PC-9 (cell line): ENCODE data around the gene MAMDC4. TPM values are rescaled to one million over a fixed set of nuclear protein-coding genes. Genes with fewer than 3 reads are reported as not detected.

ENCODE experiments used
- BruUV-seq: library from RNA; stranded (reverse); fragments of 400-500 nt; replicated peaks from 2 replicates; lab custom pipeline; 2021; lab: Mats Ljungman, UMichigan
- CTCF ChIA-PET: fragments of 300-600 bp; sonication (Branson Sonifier 250); formaldehyde crosslinking; loops from one replicate; lab custom pipeline; 2022; ENCODE audit warnings: antibody characterized with exemption; lab: Charles Lee
- POLR2A ChIA-PET: fragments of 300-600 bp; sonication (Branson Sonifier 250); formaldehyde crosslinking; loops from one replicate; lab custom pipeline; 2022; ENCODE audit warnings: antibody characterized with exemption; ENCODE audit not compliant: unreplicated experiment; lab: Charles Lee
- DNase-seq, 2 experiments: peaks; one replicate each; pipeline versions ENCODE4 v3.0.0 to v3.0.0-alpha.2; 2015 to 2022; ENCODE audit warnings: mixed read lengths in 1 of 2
- H2AFZ ChIP-seq: fragments of 200-600 bp; sonication (generic); 2 replicates; pipeline ENCODE4 v1.8.1; 2017; ENCODE audit warnings: antibody characterized with exemption
- H3F3A ChIP-seq: fragments of 200-600 bp; sonication (generic); 2 replicates; pipeline ENCODE4 v1.8.1; 2017; ENCODE audit warnings: antibody characterized with exemption, mild to moderate bottlenecking, low read depth; ENCODE audit not compliant: insufficient read depth
- H3K27ac ChIP-seq: fragments of 200-600 bp; sonication (generic); 2 replicates; pipeline ENCODE4 v1.6.1; 2016; ENCODE audit warnings: mixed run types
- H3K27me3 ChIP-seq: fragments of 200-600 bp; sonication (generic); 2 replicates; pipeline ENCODE4 v1.6.1; 2016; ENCODE audit warnings: low read depth, mixed run types; ENCODE audit not compliant: insufficient read depth
- H3K36me3 ChIP-seq: fragments of 200-600 bp; sonication (generic); 2 replicates; pipeline ENCODE4 v1.6.1; 2016; ENCODE audit warnings: low read depth, mixed run types
- H3K4me1 ChIP-seq: fragments of 200-600 bp; sonication (generic); replicated peaks from 2 replicates; pipeline ENCODE4 v1.6.1; 2016; ENCODE audit warnings: mixed run types; ENCODE audit not compliant: insufficient read depth
- H3K4me2 ChIP-seq: fragments of 200-600 bp; sonication (generic); 2 replicates; pipeline ENCODE4 v1.6.1; 2017; ENCODE audit warnings: mixed run types
- H3K4me3 ChIP-seq: fragments of 200-600 bp; sonication (generic); 2 replicates; pipeline ENCODE4 v1.6.1; 2016; ENCODE audit warnings: mixed run types
- H3K79me2 ChIP-seq: fragments of 200-600 bp; sonication (generic); 2 replicates; pipeline ENCODE4 v1.6.1; 2017; ENCODE audit warnings: low read depth, mixed run types
- H3K9me2 ChIP-seq: fragments of 200-600 bp; sonication (generic); 2 replicates; pipeline ENCODE4 v1.8.1; 2017; ENCODE audit warnings: mild to moderate bottlenecking; ENCODE audit not compliant: insufficient read depth
- H3K9me3 ChIP-seq: fragments of 200-600 bp; sonication (generic); 2 replicates; pipeline ENCODE4 v1.8.1; 2016; ENCODE audit warnings: low read depth; ENCODE audit not compliant: insufficient read depth
- H4K20me1 ChIP-seq: fragments of 200-600 bp; sonication (generic); 2 replicates; pipeline ENCODE4 v1.8.1; 2017; ENCODE audit not compliant: insufficient read depth
- EZH2 ChIP-seq: fragments of 200-600 bp; sonication (generic); IDR thresholded peaks from 2 replicates; pipeline ENCODE4 v1.8.0; 2017; ENCODE audit warnings: antibody characterized with exemption, low read depth
- intact Hi-C: fragments of 100-400 bp; cut with micrococcal nuclease; formaldehyde crosslinking; loops from one replicate; pipeline ENCODE4 v1.10.0; 2022; ENCODE audit not compliant: unreplicated experiment
- total RNA-seq: library from RNA; stranded (reverse); gene quantifications from 2 replicates; pipeline ENCODE4 v1.2.3, GENCODE V29; 2021
- TF ChIP-seq, protein P1 (sequence below): fragments of 200-600 bp; sonication (generic); conservative IDR thresholded peaks from 2 replicates; pipeline ENCODE4 v1.6.1; 2017; ENCODE audit warnings: mixed run types, antibody characterized with exemption, mild to moderate bottlenecking, moderate library complexity

Gene MAMDC4
- total RNA-seq, 1 experiment from 2014 or later, result 9.2 TPM

DNA sequence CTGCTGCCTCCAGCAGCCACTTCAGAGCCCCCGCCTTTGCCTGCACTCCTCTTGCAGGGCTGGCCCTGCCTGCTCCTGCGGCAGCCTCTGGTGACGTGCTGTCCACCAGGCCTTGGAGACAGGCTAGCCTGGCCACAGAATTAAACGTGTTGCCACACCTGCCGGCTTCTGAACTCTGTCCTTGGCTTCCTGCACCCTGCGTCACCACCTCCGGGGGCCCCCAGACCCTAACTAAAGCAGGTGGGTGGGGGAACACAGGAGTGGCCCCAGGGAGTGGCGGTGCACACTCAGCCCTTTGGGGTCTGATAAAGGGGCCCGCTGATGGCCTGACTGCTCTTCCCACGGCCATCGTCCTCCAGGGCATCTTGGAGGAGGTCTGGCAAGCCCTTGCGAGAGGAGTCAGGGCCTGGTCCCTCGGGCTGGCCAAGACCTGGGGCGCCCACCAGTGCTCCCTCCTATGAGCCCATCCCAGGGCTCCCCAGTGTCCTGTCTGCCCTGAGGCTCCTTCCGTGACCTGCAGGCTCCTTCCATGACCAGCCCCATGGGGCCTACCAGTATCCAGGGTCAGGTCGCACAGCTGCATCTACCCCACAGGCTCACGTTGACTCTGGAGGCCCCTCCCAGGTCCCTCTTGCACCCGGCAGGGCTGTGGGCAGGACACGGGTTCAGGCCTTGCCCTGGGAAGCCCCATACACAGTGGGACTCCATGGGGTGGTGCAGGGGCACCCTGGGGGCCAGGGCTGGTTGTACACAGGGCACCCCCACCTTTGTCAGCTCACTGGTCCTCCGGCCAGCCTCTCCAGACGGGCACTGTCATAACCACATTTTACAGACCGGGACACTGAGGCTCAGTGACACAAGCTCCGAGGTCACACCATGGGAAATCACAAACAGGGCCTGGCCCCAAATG, 1.0 kb upstream of the MAMDC4 start:
- Histone ChIP-seq H3K9me2 (no peaks in the 10 kb centered on the region), H3K36me3 (no peaks in the 10 kb centered on the region), H3K4me3 (no peak overlapping the region), H3K4me2 (no peak overlapping the region), H3F3A (peaks cover 22% of the 10 kb centered on the region; the same call in 1 of the 2 replicates), H4K20me1 (peaks cover 21% of the 10 kb centered on the region), H3K27ac (no peak overlapping the region), H3K79me2 (no peaks in the 10 kb centered on the region), H3K27me3 (no peaks in the 10 kb centered on the region), H3K9me3 (no peaks in the 10 kb centered on the region), H2AFZ (no peak overlapping the region), H3K4me1 (peaks cover 6% of the 10 kb centered on the region; the same call in 1 of the 2 replicates)
- no TSS peak for BruUV-seq
- CTCF ChIA-PET, result no interaction called here
- DNase-seq, result no peak
- TF ChIP-seq, protein P1, sequence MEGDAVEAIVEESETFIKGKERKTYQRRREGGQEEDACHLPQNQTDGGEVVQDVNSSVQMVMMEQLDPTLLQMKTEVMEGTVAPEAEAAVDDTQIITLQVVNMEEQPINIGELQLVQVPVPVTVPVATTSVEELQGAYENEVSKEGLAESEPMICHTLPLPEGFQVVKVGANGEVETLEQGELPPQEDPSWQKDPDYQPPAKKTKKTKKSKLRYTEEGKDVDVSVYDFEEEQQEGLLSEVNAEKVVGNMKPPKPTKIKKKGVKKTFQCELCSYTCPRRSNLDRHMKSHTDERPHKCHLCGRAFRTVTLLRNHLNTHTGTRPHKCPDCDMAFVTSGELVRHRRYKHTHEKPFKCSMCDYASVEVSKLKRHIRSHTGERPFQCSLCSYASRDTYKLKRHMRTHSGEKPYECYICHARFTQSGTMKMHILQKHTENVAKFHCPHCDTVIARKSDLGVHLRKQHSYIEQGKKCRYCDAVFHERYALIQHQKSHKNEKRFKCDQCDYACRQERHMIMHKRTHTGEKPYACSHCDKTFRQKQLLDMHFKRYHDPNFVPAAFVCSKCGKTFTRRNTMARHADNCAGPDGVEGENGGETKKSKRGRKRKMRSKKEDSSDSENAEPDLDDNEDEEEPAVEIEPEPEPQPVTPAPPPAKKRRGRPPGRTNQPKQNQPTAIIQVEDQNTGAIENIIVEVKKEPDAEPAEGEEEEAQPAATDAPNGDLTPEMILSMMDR, result no peak
- no peak for TF ChIP-seq EZH2
- intact Hi-C loops, result no loop called here
- POLR2A ChIA-PET, result interaction anchor here (0.6 kb wide), 1 partner anchor 35 kb away, joined by 6 read pairs; the partner anchor contains the start of gene TRAF2

DNA sequence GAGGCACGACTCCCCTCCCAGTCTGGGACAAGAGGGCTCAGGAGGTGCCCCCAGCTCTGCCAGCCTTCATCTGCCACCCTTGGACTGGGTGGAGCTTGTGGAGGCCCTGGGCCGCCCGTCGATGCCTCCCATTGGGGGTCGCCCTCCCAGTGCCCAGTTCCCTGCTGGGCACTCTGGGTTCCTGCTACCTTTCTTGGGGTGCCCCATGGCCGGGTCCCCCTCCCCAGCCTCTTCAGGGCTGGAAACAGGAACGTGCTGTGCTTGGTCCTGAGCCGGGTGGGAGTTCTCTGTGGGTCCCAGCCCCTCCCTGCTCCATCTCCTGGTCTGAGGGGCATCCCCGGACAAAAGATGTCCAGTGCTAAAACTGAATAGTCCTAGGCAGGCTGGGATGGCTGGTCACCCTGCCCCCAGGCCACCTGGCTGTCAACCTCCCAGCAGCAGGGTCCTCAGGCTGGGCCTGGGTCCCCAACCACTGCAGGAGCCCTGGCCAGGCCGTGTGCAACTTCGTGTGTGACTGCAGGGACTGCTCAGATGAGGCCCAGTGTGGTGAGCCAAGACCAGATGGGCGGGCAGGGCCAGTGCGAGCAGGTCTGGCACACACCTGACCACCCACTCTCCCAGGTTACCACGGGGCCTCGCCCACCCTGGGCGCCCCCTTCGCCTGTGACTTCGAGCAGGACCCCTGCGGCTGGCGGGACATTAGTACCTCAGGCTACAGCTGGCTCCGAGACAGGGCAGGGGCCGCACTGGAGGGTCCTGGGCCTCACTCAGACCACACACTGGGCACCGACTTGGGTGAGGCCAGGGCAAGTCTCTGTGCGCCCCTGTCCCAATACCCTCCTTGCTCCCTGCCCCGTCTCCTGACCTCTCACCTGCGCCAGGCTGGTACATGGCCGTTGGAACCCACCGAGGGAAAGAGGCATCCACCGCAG, 784 bp downstream of the MAMDC4 start:
- ChIA-PET POLR2A (no interaction called here), CTCF (no interaction called here)
- no TSS peak for BruUV-seq
- intact Hi-C loops, result no loop called here
- Histone ChIP-seq H3K36me3 (no peaks in the 10 kb centered on the region), H3K4me1 (peaks cover 6% of the 10 kb centered on the region; the same call in 1 of the 2 replicates), H3K4me2 (no peak overlapping the region), H3K4me3 (no peak overlapping the region), H3K9me2 (no peaks in the 10 kb centered on the region), H3K27me3 (no peaks in the 10 kb centered on the region), H3K79me2 (no peaks in the 10 kb centered on the region), H3K9me3 (no peaks in the 10 kb centered on the region), H3F3A (peaks cover 22% of the 10 kb centered on the region; the same call in 1 of the 2 replicates), H4K20me1 (peaks cover 32% of the 10 kb centered on the region), H2AFZ (no peak overlapping the region), H3K27ac (no peak overlapping the region)
- no peak for DNase-seq
- TF ChIP-seq, protein P1, result no peak
- no peak for TF ChIP-seq EZH2

DNA sequence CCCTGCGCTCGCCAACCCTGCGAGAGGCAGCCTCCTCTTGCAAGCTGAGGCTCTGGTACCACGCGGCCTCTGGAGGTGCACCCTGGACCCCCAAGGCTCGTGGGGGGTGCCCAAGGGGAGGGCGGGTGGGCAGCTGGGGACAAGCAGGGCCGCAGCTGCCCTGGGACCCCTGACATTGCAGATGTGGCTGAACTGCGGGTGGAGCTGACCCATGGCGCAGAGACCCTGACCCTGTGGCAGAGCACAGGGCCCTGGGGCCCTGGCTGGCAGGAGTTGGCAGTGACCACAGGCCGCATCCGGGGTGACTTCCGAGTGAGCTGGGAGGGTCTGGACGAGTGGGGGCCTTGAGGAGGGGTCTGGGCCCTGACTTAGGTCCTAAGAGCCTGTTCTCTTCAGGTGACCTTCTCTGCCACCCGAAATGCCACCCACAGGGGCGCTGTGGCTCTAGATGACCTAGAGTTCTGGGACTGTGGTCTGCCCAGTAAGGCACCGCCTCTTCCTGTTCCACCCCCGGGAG, 1.5 kb downstream of the MAMDC4 start:
- TF ChIP-seq, protein P1, result no peak
- no peak for TF ChIP-seq EZH2
- Histone ChIP-seq H3K79me2 (no peaks in the 10 kb centered on the region), H3F3A (peaks cover 22% of the 10 kb centered on the region; the same call in 1 of the 2 replicates), H2AFZ (no peak overlapping the region), H3K36me3 (no peaks in the 10 kb centered on the region), H3K9me3 (no peaks in the 10 kb centered on the region), H3K9me2 (no peaks in the 10 kb centered on the region), H3K4me3 (no peak overlapping the region), H3K4me1 (peaks cover 6% of the 10 kb centered on the region; the same call in 1 of the 2 replicates), H3K27me3 (no peaks in the 10 kb centered on the region), H3K4me2 (no peak overlapping the region), H4K20me1 (peaks cover 33% of the 10 kb centered on the region), H3K27ac (no peak overlapping the region)
- peak in 1 of 2 experiments; percentile 33 for DNase-seq
- ChIA-PET CTCF (no interaction called here), POLR2A (no interaction called here)
- intact Hi-C loops, result no loop called here
- BruUV-seq, result no TSS peak
